T-helper 17 cell (primary cell): ENCODE data around the gene ATP9A. TPM values are rescaled to one million over a fixed set of nuclear protein-coding genes. Genes with fewer than 3 reads are reported as not detected.
"Not testable (repeated sequence)": the region's sequence is repeated elsewhere in the genome, so short reads cannot be mapped to it uniquely, and the experiment has no call there.

Source experiments
- ATAC-seq: fragments of 150-1000 bp; cut with Tn5 transposase; 2 replicates; pipeline ENCODE4 v1.10.0; 2021; ENCODE audit warnings: mild to moderate bottlenecking, moderate library complexity
- DNase-seq, 3 donors: peaks; one replicate each; pipeline versions ENCODE4 v3.0.0 to v3.0.0-alpha.2; 2020 to 2021
- H3K9me3 ChIP-seq: one replicate; pipeline ENCODE4 v1.7.0; 2013; ENCODE audit warnings: low read length, mild to moderate bottlenecking; ENCODE audit not compliant: control insufficient read depth, poor library complexity, severe bottlenecking
- H3K27ac Mint-ChIP-seq: one replicate; pipeline ENCODE4 v1.8.0; 2022; ENCODE audit warnings: mild to moderate bottlenecking, moderate library complexity, mixed read lengths
- H3K27me3 Mint-ChIP-seq: one replicate; pipeline ENCODE4 v1.8.0; 2022; ENCODE audit warnings: mixed read lengths
- H3K36me3 Mint-ChIP-seq: one replicate; pipeline ENCODE4 v1.8.0; 2022; ENCODE audit warnings: low read depth, mixed read lengths
- H3K4me1 Mint-ChIP-seq: one replicate; pipeline ENCODE4 v1.8.0; 2022; ENCODE audit warnings: mild to moderate bottlenecking, mixed read lengths
- H3K4me3 Mint-ChIP-seq: one replicate; pipeline ENCODE4 v1.8.0; 2022; ENCODE audit warnings: mild to moderate bottlenecking, moderate library complexity, mixed read lengths
- total RNA-seq, 4 donors: library from RNA in 2 of 4; stranded (reverse) in 2 of 4; gene quantifications; one replicate each; pipeline ENCODE4 v1.2.3 and lab custom pipeline; 2022 to 2026

Gene ATP9A
- total RNA-seq, 2 donors from 2014 or later, result 0.15 to 4.2 TPM

DNA sequence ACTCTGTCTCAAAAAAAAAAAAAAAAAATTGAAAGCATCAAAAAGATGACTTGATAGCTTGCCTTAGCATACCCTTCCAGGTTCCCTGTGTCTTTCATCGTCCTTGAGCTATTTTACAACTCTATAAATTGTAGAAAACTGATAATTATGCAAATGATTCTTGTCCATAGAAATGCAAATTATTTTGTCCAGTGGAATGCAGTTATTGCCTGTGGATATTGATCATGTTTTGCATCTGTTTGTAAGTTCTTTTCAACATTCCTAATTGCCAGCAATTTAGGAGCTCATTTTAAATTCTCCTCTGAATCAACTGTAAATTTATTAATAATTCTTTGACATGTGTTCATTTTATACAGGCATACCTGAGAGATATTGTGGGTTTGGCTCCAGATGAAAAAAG is 7.1 kb upstream of the ATP9A start:
- Mint-ChIP-seq H3K36me3 (no peaks in the 10 kb centered on the region), H3K4me1 (no peaks in the 10 kb centered on the region), H3K27me3 (peaks cover 9% of the 10 kb centered on the region), H3K4me3 (no peak overlapping the region), H3K27ac (no peak overlapping the region)
- ATAC-seq, result no peak
- DNase-seq, result no peak
- H3K9me3 ChIP-seq, result no peaks in the 10 kb centered on the region

DNA sequence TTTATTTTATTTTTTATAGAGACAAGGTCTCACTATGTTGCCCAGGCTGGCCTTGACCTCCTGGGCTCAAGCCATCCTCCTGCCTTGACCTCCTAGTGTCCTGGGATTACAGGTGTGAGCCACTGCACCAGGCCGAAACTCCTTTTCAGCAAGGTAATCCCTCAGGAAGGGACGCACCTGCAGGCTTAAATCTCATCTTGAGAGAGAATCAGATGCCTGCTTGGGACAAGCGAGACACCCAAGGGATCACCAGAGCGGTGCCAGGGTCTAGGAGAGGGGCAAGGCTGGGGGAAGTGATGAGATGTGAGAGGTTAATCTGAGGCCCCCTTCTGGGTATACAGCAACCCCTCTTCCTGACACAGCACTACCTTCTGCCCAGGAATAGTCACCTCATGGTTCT is 4.0 kb upstream of the ATP9A start:
- H3K4me1 Mint-ChIP-seq, result peaks cover 7% of the 10 kb centered on the region
- no peak overlapping the region for H3K27ac Mint-ChIP-seq
- no peaks in the 10 kb centered on the region for H3K9me3 ChIP-seq
- peaks cover 28% of the 10 kb centered on the region for H3K27me3 Mint-ChIP-seq
- no peak for DNase-seq
- ATAC-seq, result no peak
- peaks cover 8% of the 10 kb centered on the region for H3K36me3 Mint-ChIP-seq
- no peak overlapping the region for H3K4me3 Mint-ChIP-seq

DNA sequence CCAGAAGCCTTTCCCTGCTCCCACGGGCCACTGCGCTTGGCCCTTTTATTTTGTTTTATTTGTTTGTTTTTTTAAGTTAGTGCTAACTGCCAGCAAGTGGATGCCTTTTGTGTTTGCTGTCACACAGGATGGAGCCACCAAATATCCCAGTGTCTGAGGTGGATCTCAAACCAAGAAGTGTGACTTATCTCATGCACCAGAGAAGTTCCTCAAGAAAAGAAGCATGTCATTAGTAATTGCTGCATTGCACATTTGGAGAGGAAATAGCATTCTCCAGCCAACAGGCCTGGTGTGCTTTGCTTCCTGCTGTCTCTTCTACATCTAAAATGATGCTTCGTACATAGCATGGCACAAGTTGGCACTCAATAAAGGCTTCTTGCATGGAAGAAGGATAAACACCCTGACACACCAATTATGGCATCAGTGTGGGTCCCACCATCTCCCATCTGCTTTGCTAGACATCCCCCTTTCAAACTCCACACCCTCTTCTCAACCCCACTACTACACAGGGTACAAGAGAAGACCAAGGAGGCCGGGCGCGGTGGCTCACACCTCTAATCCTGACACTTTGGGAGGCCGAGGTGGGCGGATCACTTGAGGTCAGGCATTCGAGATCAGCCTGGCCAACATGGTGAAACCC is 1.9 kb upstream of the ATP9A start:
- peaks cover 43% of the 10 kb centered on the region for H3K27me3 Mint-ChIP-seq
- no peak for ATAC-seq
- H3K4me1 Mint-ChIP-seq, result peaks cover 7% of the 10 kb centered on the region
- DNase-seq, result no peak
- peaks cover 8% of the 10 kb centered on the region for H3K36me3 Mint-ChIP-seq
- peak overlapping the region; percentile 62 for H3K4me3 Mint-ChIP-seq
- H3K9me3 ChIP-seq, result no peaks in the 10 kb centered on the region
- H3K27ac Mint-ChIP-seq, result no peak overlapping the region

DNA sequence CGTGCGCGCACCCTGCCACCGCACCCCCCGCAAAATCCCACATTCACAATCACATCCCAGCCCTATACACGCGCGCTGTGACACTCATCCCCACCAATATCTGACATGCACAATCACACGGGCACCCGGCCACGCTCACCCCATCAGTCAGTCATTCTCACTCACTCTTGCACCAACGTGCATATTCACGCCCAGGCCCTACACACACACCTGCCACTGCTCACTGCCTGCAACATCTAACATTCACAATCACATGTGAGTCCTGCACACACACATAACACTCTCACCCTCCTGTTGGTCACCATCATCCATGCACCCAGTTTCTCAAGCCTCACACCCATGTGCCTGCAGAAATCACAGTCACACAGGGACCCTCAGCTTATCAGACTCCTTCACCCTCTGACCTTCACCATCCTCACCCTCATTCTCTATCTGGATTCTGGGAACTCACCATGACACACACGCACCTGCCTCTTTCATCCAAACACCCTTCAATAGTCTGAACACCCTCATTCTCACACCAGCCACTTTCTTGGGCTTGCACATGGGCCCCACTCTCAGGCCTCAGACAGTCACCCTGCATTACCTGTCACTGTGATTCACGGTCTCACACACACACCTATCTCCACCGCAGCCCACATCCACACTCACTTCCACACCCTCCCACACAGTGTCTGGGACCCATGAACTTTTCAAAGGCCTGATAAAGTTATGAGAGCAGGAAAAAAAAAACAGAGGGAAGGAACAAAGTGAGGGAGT is 748 bp upstream of the ATP9A start:
- Mint-ChIP-seq H3K4me1 (peaks cover 7% of the 10 kb centered on the region), H3K27ac (no peak overlapping the region), H3K27me3 (peaks cover 55% of the 10 kb centered on the region), H3K36me3 (peaks cover 8% of the 10 kb centered on the region), H3K4me3 (peak overlapping the region; percentile 92)
- ATAC-seq (no peak), DNase-seq (no peak)
- no peaks in the 10 kb centered on the region for H3K9me3 ChIP-seq

DNA sequence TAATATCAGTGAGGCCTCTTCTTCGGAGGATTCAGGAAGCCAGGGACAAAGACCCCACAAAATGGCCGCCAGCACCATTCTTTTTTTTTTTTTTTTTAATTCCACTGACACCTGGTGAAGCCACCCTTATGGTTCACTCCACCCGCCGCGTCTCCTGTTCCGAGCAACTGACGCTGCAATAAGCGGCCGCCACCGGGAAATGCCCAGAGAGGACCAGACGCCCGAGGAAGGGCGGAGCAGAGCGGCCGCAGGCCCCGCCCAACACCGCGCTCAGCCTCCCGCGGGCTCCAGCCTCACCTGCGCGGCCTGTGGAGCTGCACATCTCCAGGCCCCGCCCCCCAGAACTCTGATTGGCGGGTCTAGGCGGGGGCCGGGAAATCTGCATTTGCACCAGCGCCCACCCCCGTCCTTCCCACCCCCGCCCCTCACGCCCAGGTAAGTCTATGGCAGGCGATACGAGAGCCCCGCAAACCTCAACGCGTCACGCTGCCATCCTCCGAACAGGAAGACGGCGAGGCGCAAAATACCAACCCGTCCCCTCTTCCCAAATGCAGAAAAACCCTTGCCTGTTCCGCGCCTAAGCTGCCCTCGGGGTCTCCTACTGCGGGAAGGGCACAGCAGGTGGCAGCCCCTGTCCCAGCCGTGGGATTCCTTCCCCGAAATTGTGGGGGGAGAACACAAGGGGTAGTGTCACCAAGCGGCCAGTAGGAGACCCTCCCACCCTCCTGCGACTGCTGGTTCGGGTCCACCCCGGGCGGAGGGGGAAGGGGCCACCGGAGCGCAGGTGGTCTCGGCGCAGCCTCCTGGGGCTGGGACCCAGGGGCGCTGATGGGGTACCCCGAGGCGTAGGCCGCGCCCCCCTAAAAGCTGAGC is 960 bp downstream of the ATP9A start:
- Mint-ChIP-seq H3K4me1 (peaks cover 7% of the 10 kb centered on the region), H3K36me3 (peaks cover 8% of the 10 kb centered on the region), H3K27me3 (peaks cover 52% of the 10 kb centered on the region), H3K4me3 (peak overlapping the region; percentile 76), H3K27ac (no peak overlapping the region)
- ATAC-seq (peak; percentile 81), DNase-seq (no peak)
- no peaks in the 10 kb centered on the region for H3K9me3 ChIP-seq

DNA sequence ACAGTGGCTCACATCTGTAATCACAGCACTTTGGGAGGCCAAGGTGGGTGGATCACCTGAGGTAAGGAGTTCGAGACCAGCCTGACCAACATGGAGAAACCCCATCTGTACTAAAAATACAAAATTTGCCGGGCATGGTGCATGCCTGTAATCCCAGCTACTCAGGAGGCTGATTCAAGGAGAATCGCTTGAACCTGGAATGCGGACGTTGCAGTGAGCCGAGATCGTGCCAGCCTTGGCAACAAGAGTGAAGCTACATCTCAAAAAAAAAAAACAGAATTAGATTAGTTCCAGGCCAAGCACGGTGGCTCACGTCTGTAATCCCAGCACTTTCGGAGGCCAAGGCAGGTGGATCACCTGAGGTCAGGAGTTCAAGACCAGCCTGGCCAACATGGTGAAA is 2.8 kb downstream of the ATP9A start:
- not testable (repeated sequence) for H3K4me3 Mint-ChIP-seq, ATAC-seq, DNase-seq, H3K36me3 Mint-ChIP-seq, H3K4me1 Mint-ChIP-seq, H3K27ac Mint-ChIP-seq, H3K9me3 ChIP-seq
- H3K27me3 Mint-ChIP-seq, result peaks cover 61% of the 10 kb centered on the region

GRCh38 chr20:51763965-51764602 is 4.1 kb downstream of the ATP9A start:
- DNase-seq (no peak), ATAC-seq (no peak)
- Mint-ChIP-seq H3K4me1 (peaks cover 5% of the 10 kb centered on the region), H3K27me3 (peaks cover 57% of the 10 kb centered on the region), H3K4me3 (no peak overlapping the region), H3K27ac (no peak overlapping the region), H3K36me3 (peaks cover 5% of the 10 kb centered on the region)
- H3K9me3 ChIP-seq, result no peaks in the 10 kb centered on the region

DNA sequence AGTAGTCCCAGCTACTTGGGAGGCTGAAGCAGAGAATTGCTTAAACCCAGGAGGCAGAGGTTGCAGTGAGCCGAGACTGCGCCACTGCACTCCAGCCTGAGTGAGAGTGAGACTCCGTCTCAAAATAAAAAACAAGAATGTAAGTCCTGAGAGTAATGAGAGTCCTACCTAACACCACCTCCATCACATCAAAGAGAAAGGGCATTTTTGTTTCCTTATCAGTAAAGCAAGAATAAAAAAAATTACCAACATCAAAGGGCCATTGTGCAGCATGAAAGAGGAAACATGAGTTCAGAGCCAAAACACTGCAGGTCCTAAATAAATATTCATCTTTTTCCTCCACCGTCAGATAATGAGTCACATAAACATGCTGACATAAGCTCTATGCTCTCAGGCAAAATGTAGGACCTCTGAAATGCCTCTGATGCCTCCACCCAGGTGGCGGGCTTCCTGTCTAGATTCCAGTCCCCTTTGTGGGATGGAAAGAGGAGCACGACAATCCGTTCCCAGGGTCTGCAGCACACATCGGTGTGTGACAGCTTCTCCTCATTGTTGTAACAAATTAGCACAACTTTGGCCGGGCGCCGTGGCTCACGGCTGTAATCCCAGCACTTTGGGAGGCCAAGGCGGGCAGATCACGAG is 7.2 kb downstream of the ATP9A start:
- H3K4me3 Mint-ChIP-seq, result no peak overlapping the region
- H3K9me3 ChIP-seq, result no peaks in the 10 kb centered on the region
- H3K27ac Mint-ChIP-seq, result no peak overlapping the region
- H3K36me3 Mint-ChIP-seq, result no peaks in the 10 kb centered on the region
- ATAC-seq, result no peak
- DNase-seq, result no peak
- no peaks in the 10 kb centered on the region for H3K4me1 Mint-ChIP-seq
- H3K27me3 Mint-ChIP-seq, result peaks cover 58% of the 10 kb centered on the region

DNA sequence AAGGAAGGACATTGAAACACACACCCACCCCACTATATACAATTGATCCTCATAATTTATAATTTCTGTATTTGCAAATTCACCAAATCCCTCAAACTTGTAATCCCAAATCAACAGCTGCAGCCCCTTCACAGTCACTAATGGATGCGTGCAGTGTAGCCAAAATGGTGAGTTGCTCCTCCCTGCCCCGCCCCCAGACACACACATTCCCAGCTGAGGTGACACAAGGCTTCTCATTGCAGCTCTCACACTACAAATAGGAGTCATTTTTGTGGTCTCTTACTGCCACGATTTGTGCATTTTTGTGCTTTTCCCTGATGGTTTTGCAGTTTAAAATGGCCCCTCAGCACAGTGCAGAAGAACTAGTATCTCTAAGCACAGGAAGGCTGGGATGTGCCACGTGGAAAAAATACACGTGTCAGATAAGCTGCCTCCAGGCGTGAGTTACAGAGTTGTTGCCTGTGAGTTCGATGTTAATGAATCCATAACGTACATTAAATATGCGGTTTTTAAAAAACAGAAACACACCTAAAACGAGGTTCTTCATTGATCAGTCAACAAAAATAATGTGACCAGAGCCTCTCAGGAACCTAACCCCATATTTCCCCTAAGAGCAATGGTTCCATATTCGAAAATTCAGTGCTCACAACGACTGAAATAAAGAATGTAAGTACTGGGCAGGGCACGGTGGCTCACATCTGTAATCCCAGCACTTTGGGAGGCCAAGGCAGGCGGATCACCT is 8.2 kb downstream of the ATP9A start:
- DNase-seq, result no peak
- no peak overlapping the region for H3K27ac Mint-ChIP-seq
- peaks cover 47% of the 10 kb centered on the region for H3K27me3 Mint-ChIP-seq
- no peaks in the 10 kb centered on the region for H3K4me1 Mint-ChIP-seq
- no peaks in the 10 kb centered on the region for H3K36me3 Mint-ChIP-seq
- H3K9me3 ChIP-seq, result no peaks in the 10 kb centered on the region
- H3K4me3 Mint-ChIP-seq, result no peak overlapping the region
- no peak for ATAC-seq

GRCh38 chr20:51758978-51759544 is 9.1 kb downstream of the ATP9A start:
- Mint-ChIP-seq H3K27ac (no peak overlapping the region), H3K36me3 (no peaks in the 10 kb centered on the region), H3K4me1 (no peaks in the 10 kb centered on the region), H3K4me3 (no peak overlapping the region), H3K27me3 (peaks cover 38% of the 10 kb centered on the region)
- no peaks in the 10 kb centered on the region for H3K9me3 ChIP-seq
- DNase-seq (no peak), ATAC-seq (no peak)

DNA sequence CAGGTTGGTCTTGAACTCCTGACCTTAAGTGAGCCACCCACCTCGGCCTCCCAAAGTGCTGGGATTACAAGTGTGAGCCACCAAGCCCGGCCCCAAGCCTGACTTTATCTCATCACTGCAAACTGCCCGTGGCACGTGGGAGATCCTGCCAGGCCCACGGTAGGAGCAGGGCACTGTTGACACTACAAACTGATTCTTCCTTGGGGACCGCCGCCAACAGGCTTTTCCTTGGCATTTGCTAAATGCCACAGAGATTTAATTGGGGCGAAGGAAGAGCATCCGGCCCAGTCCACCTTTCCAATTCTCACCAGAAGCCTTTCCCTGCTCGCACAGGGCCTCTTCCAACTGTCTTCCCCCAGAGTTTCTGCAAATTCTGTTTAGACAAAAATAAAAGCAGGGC is 11.0 kb downstream of the ATP9A start:
- Mint-ChIP-seq H3K4me3 (no peak overlapping the region), H3K27ac (no peak overlapping the region), H3K36me3 (no peaks in the 10 kb centered on the region), H3K27me3 (peaks cover 33% of the 10 kb centered on the region), H3K4me1 (no peaks in the 10 kb centered on the region)
- no peaks in the 10 kb centered on the region for H3K9me3 ChIP-seq
- DNase-seq (no peak), ATAC-seq (no peak)

- DNase-seq, result no peak
- ATAC-seq, result no peak
- H3K9me3 ChIP-seq, result no peaks in the 10 kb centered on the region
- Mint-ChIP-seq H3K36me3 (no peaks in the 10 kb centered on the region), H3K4me3 (no peak overlapping the region), H3K27ac (no peak overlapping the region), H3K27me3 (peaks cover 29% of the 10 kb centered on the region), H3K4me1 (no peaks in the 10 kb centered on the region)
Observed at GRCh38 chr20:51756653-51757052, 11.5 kb downstream of the ATP9A start.
